Measurements from ENCODE around the gene PNLDC1.
A peak's percentile ranks its signal among the peaks of the same experiment; 100 is the strongest.
"Not testable (repeated sequence)": the region's sequence is repeated elsewhere in the genome, so short reads cannot be mapped to it uniquely, and the experiment has no call there.

The PNLDC1 gene

DNA sequence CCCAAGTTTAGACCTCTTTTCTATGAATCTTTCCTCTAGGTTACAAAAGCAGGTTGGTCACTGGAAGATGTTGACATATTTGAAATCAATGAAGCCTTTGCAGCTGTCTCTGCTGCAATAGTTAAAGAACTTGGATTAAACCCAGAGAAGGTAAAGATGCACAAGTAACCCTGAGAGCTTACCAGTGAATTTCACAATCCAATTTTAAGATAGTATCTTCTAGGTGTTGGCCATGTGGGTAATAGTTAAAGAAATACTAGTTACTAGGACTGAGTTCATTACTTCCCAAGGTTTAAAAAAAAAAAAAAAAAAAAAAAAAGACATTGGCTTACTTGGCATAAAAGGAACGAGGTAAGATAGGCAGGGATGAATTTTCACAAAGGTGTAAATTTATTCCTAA is 21.9 kb upstream of the PNLDC1 start:
- no peak for DNase-seq (ENCODE audit: low read depth)
- H3K4me3 ChIP-seq (ENCODE audit: low read depth, low read length): no peak overlapping the region

GRCh38 chr6:159778542-159779103 is 21.5 kb upstream of the PNLDC1 start:
- no peak overlapping the region for H3K4me3 ChIP-seq (ENCODE audit: low read depth, low read length)
- DNase-seq (ENCODE audit: low read depth): no peak

GRCh38 chr6:159788276-159788675 is 11.8 kb upstream of the PNLDC1 start:
- DNase-seq (ENCODE audit: low read depth): no peak
- H3K4me3 ChIP-seq (ENCODE audit: low read depth, low read length): peak overlapping the region; percentile 90

- no peak for DNase-seq (ENCODE audit: low read depth)
- peak overlapping the region; percentile 90 for H3K4me3 ChIP-seq (ENCODE audit: low read depth, low read length)
These were observed 11.2 kb upstream of the PNLDC1 start for GRCh38 chr6:159788753-159789376.

DNA sequence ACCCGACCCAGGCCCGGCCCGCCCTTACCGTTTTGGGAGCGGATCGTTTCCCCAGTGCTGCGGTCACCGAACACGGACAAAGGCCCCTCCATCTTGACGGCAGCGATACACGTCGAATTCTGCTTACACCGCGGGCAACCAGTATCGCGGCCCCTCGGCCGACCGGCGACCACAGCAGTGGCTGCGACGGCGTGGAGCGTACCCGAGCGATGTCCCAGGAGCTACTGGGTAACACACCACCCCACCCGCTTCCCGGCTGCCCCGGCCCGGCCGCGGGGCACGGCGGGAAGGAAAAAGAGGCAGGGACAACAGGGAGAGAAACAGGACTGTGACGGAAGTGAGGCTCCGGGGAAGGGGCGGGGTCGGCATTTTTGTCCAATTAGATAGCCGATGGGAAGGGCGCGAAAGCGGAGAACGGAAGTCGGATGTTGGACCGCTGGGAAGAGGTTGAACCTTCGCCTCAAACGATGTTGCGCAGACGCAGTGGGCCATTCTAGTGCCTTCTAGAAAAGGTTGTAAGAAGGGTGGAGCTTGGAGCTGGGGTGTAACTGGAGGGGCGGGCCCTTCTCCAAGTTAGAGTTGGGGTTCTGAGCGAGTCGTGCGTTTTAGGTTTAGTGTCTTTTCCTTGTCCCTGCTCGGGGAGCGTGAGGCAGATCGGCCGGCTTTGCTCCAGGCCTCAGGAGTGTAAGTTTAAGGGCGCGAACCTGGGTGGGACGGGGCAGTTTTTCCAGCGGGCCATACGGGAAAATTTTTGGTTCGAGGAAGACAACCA is 10.5 kb upstream of the PNLDC1 start, which contains the start of gene TCP1:
Gene TCP1, minus strand, starts transcription at position 226 of the 772 bp plus-strand sequence. Its CDS starts 134 bp downstream, at position 92.
- peak within 1 kb of the TSS; percentile 90 for H3K4me3 ChIP-seq (ENCODE audit: low read depth, low read length)
- peak; percentile 98 for DNase-seq (ENCODE audit: low read depth)

GRCh38 chr6:159790149-159790955 is 9.7 kb upstream of the PNLDC1 start, which contains the start of gene MRPL18:
MRPL18 (plus strand) TSS chr6:159790467; CDS start chr6:159790588, 121 bp downstream.
- H3K4me3 ChIP-seq (ENCODE audit: low read depth, low read length): peak within 1 kb of the TSS; percentile 90
- peak; percentile 95 for DNase-seq (ENCODE audit: low read depth)

DNA sequence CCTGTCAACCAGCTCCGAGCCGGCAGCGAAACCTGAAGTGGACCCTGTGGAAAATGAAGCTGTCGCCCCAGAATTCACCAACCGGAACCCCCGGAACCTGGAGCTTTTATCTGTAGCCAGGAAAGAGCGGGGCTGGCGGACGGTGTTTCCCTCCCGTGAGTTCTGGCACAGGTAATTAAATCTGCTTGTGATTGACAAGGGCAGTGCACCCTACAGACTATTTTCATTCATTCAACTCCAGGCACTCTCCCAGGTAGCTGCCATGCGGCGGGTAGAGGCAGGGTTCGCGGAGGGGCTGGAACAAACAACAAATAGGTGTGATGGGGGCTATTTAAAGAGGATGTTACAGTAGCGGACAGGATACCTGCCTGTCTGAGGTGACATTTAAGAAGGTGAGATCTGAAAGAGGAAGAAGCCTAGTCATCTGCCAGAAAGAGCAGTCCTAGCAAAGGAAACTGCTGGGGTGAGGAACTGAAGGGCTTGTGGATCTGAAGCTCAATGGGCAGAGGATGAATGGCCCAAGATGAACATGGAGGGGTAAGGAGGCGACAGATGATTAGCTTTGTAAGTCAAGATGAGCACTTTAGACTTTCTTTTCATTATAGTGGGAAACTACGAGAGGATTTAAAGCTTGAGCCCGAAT is 9.0 kb upstream of the PNLDC1 start:
- peak overlapping the region; percentile 90 for H3K4me3 ChIP-seq (ENCODE audit: low read depth, low read length)
- no peak for DNase-seq (ENCODE audit: low read depth)

DNA sequence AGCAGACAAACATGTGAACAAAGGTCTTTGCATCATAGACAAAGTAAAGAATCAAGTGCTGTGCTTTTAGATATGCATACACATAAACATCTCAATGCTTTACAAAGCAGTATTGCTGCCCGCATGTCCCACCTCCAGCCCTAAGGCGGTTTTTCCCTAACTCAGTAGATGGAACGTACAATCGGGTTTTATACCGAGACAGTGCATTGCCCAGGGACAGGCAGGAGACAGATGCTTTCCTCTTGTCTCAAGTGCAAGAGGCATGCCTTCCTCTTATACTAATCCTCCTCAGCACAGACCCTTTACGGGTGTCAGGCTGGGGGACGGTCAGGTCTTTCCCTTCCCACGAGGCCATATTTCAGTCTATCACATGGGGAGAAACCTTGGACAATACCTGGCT is 5.1 kb upstream of the PNLDC1 start:
- not testable (repeated sequence) for DNase-seq (ENCODE audit: low read depth); H3K4me3 ChIP-seq (ENCODE audit: low read depth, low read length)

DNA sequence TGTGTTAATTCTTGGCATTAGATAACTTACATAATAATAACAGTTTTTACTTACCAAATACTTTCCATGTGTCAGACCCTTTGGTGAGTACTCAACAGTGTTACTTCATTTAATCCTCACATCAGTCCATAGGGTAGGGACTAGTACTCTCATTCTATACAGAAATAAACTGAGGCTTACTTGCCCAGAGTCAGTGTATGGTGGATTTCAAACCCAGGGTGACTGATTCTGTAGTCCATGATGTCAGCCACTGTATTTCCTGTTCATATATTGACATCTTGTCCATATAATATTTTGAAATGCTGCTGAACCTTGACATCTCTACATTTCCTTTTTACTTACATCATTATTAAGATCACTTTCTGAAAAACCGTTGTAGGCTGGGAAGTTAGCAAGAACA is 2.5 kb upstream of the PNLDC1 start:
- no peak for DNase-seq (ENCODE audit: low read depth)
- H3K4me3 ChIP-seq (ENCODE audit: low read depth, low read length): no peak overlapping the region

DNA sequence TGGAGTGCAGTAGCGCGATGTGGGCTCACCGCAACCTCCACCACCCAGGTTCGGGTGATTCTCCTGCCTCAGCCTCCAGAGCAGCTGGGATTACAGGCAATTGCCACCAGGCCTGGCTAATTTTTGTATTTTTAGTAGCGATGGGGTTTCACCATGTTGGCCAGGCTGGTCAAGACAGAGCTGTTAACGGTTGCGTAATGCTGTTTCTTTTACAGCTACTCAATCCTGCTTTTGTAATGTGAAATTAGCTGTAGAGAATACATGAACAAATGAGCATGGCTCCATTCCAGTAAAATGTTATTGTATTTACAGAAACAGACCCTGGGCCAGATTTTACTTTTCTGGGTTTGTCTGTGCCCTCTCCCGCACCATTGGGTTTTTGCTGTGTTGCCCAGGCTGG is 1.9 kb downstream of the PNLDC1 start:
- H3K4me3 ChIP-seq (ENCODE audit: low read depth, low read length): no peak overlapping the region
- DNase-seq (ENCODE audit: low read depth): no peak

- H3K4me3 ChIP-seq (ENCODE audit: low read depth, low read length): no peak overlapping the region
- no peak for DNase-seq (ENCODE audit: low read depth)
These were observed 4.4 kb downstream of the PNLDC1 start for GRCh38 chr6:159804504-159804903.

- no peak overlapping the region for H3K4me3 ChIP-seq (ENCODE audit: low read depth, low read length)
- DNase-seq (ENCODE audit: low read depth): no peak
These were observed 5.5 kb downstream of the PNLDC1 start for GRCh38 chr6:159805440-159806020.

DNA sequence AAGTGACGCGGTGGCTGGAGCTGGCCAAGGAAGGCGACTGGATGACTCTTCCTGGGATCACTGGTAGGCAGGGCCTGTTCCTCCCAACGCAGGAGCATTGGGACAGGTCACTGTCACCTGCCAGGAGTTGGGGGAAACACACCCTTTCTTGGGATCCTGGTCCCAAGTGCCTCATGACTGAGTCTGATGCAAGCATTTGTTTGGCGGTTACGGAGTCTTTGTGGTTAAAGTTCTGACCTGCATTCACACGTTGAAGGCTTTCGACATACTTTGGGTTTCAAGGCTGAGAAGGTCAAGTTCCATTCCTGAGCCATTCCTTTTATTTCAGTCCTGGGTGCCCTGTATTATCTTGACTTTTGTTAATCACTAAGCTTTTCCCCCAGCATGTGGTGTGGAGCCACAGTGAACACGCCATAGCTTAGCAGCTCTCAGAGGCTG is 6.0 kb downstream of the PNLDC1 start:
- no peak overlapping the region for H3K4me3 ChIP-seq (ENCODE audit: low read depth, low read length)
- DNase-seq (ENCODE audit: low read depth): no peak

DNA sequence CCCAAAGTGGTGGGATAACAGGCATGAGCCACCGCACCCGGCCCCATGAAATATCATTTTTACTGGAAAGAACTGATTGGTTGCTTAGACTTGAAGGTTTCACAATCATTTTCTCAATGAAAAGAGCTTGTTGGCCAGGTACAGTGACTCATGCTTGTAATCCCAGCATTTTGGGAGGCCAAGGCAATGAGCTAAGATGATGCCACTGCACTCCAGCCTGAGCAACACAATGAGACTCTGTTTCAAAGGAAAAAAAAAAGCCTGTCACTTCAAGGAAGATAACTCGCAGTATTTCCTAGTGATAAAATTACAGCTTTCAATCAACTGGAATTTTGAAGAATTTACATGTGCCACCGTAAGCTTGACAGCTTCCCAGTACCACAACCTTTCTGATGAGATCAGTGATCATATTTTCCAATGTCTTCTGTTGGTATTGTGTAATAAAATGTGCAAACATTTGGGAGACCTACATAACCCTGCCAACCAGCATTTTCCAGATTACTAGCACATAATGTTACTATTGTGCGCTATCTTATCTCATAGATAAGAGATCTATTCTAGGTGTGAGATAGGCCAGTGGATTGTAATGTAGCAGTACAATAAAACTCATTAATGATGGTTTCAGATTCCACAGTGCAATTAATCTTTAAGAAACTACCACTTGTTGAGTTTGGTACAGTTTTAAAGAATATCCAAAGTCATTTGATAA is 7.2 kb downstream of the PNLDC1 start:
- DNase-seq (ENCODE audit: low read depth): no peak
- H3K4me3 ChIP-seq (ENCODE audit: low read depth, low read length): no peak overlapping the region

- H3K4me3 ChIP-seq (ENCODE audit: low read depth, low read length): no peak overlapping the region
- no peak for DNase-seq (ENCODE audit: low read depth)
These were observed 8.6 kb downstream of the PNLDC1 start for GRCh38 chr6:159808647-159809046.

GRCh38 chr6:159809149-159809548 is 9.1 kb downstream of the PNLDC1 start:
- DNase-seq (ENCODE audit: low read depth): no peak
- H3K4me3 ChIP-seq (ENCODE audit: low read depth, low read length): no peak overlapping the region

GRCh38 chr6:159813781-159814180 is 13.7 kb downstream of the PNLDC1 start:
- no peak for DNase-seq (ENCODE audit: low read depth)
- H3K4me3 ChIP-seq (ENCODE audit: low read depth, low read length): no peak overlapping the region

DNA sequence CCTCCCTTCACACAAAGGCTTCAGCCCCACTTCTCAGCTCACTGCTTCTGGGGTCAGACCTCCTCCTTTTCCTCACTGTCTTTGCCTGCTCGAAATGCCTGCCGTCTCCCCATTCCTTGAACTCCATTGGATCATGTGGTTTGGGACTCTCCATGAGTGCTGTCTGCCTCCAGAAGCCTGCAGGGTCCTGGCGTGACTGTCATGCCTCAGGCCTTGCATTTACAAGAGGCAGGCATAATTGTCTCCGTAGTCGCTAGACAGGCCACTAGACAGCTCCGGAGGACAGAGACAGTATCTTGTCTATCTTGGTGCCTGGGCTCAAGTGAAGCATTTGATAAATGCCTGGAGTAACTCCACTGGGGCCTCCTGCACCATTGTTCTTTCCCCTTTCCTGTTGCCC is 15.3 kb downstream of the PNLDC1 start:
- DNase-seq (ENCODE audit: low read depth): no peak
- H3K4me3 ChIP-seq (ENCODE audit: low read depth, low read length): no peak overlapping the region
